Left colon (tissue), 2 donors: ENCODE measurements around the gene FCF1. TPM values are rescaled to one million over a fixed set of nuclear protein-coding genes. Genes with fewer than 3 reads are reported as not detected.

Source experiments
- ATAC-seq: fragments of 200-7000 bp; cut with Tn5 transposase; one replicate; pipeline ENCODE4 v1.9.1; 2020; ENCODE audit warnings: mild to moderate bottlenecking, moderate library complexity
- DNase-seq, 2 donors: peaks; one replicate each; pipeline ENCODE4 v3.0.0-alpha.2; 2020
- intact Hi-C, 2 donors: fragments of 100-400 bp; cut with DNase I in 1 of 2; cut with micrococcal nuclease in 1 of 2; formaldehyde crosslinking; loops; one replicate each; pipeline versions ENCODE4 v1.11.2 to v1.14.0; 2022; cut with DNase I, micrococcal nuclease
- total RNA-seq, 2 donors: library from RNA; stranded (reverse); fragmentation: NEBNext Ultra II Directional; extraction: Animal tissue kit (Norgen Biotek cat#: 25700); gene quantifications; one replicate each; pipeline ENCODE4 v1.2.1, GENCODE V29; 2021
- donor health status: DM: no; HTN: no; CAD: no.
- donor health status: DM: yes; HTN: yes; CAD: no.

Gene FCF1
- total RNA-seq, 2 donors from 2014 or later = 32.9 to 34.3 TPM

DNA sequence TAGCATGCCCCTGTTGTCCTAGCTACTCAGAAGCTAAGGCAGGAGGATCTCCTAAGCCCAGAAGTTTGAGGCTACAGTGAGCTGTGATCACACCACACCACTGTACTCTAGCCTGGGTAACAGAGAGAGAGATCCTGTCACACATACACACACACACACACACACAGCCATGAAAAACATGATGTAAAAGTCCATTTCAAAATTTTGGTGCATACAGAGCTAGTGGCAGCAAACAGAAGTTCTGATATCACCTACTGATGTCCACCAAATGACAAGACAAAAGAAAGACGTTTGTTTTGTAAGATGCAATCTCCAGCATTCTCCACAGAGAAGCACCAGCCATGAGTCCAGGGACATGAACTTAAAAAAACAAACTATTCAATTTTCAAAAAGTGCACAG is 15.9 kb upstream of the FCF1 start:
- ATAC-seq = no peak
- no peak for DNase-seq
- intact Hi-C loops = no loop called here

DNA sequence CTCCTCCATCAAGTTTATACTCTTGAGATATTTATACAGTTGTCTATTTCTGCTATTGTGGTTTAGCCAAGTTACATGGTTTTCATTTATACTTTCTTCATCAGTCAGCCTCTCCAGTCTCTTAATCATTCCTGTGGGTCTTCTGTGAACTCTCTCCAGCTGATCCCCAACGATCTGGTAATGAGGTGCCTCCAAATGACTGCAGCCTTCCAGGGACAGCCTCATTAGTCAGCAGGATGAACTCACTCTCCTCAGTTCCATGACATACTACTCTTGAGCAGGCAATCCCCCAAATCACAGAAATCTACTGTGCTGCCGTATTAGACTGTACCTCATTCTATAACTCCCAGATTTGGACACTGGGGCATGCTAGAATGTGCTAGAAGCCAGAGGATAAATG is 15.4 kb upstream of the FCF1 start:
- intact Hi-C loops = no loop called here
- DNase-seq (no peak), ATAC-seq (no peak)

DNA sequence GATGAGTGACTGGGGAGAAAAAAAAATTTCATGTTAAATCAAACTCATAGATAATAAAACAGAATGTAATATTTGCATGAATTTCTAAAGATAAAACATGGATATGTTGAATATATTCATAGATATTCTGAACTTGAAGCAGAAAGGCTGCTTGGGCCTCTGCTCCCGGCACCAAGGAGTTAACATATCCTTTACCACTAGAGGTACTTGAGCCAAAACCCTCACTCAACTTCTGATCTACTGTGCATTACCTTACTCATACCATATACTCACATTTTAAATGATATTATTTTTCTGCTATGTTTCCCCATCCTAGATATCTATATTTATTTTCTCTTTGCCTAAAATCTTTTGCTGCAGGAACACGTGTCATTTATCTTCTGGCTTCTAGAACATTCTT is 15.0 kb upstream of the FCF1 start:
- intact Hi-C loops = no loop called here
- DNase-seq = no peak
- no peak for ATAC-seq

DNA sequence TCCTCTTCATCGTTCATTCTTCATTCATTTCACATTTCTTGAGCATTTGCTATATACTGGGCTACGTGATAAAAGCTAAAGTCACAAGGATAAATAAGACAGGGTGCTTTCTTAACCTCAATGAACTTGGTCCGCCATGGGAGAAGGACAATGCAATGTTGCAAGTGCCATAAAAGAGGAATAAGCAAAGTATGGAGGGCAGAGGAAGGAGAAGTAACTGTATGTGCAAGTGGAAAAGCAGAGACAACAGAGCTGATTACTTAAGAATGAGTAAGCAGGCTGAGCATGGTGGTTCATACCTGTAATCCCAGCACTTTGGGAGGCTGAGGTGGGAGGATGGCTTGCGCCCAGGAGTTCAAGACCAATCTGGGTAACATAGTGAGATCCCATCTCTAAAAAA is 14.5 kb upstream of the FCF1 start:
- no peak for DNase-seq
- intact Hi-C loops = no loop called here
- no peak for ATAC-seq

DNA sequence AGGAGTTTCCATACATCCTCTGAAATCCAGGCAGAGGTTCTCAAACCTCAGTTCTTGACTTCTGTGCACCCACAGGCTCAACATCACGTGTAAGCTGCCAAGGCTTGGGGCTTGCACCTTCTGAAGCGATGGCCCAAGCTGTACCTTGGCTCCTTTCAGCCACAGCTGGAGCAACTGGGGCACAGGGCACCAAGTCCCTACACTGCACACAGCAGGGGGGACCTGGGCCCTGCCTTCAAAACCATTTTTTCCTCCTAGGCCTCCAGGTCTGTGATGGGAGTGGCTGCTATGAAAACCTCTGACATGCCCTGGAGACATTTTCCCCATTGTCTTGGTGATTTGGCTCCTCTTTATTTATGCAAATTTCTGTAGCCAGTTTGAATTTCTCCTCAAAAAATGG is 10.7 kb upstream of the FCF1 start:
- ATAC-seq = no peak
- intact Hi-C loops = no loop called here
- DNase-seq = no peak

DNA sequence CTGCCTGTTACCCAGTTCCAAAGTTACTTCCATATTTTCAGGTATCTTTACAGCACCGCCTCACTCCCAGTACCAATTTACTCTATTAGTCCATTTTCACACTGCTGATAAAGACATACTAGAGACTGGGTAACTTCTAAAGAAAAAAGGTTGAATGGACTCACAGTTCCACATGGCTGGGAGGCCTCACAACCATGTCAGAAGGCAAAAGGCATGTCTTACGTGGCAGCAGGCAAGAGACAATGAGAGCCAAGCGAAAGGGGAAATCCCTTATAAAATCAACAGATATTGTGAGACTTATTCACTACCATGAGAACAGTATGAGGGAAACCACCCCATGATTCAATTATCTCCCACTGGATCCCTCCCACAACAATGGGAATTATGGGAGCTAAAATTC is 9.9 kb upstream of the FCF1 start:
- intact Hi-C loops = no loop called here
- DNase-seq = no peak
- no peak for ATAC-seq

DNA sequence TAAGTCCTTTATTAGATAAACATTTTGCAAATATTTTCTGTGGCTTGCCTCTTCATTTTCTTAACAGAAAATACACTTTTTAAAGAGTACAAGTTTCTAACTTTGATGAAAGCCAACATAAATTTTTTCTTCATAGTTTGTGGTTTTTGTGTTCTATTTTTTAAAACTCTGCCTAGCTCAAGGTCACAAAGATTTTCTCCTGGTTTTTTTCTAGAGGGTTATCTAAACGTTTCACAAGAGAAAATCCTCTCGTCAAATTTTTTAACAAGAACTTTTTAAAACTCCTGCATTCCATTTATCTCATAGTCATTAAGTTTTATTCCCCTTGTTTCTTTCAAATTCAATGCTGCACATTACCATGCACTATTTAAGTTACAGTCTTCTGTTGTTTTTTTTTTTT is 8.3 kb upstream of the FCF1 start:
- DNase-seq (no peak), ATAC-seq (no peak)
- intact Hi-C loops = no loop called here

DNA sequence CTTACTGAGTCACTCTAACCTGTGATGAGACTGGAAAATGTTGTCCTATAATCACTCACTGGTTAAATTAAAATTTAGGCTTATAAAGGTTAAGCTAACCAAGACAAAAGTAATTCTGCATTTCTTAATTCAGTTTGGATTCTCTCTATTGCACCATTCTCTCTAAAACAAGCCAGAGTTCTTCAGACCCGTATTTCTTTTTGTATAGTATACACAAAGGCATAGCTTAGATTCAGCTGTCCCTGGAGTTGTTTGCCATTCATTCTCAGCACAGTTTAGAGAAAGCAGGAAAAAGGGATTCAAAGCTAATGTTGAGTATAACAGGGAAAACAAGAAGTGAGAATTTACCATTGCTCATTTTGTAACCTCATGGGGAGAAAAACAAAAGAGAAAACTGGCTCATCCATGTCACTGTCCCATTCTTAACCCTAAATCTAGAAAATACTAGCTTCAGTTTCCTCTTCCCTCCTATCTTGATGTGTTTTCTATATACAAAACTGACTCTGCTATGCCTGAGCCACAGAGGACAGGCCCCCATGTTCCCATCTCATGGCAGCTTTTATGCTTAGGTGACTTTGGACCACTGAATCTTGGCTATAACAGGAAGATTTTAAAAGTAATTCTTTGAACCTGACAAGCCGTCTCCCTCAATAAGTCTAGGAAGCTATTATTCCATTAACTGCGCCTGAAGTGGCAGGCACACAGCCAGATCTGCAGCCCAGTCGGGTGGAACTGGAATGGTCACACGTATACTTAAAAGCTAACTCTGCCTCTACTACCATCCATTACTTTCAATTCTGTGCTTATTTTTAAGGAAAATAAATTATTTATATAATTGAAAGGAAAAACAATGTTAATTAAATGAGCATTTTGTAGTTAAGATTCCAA is 7.1 kb upstream of the FCF1 start:
- intact Hi-C loops = no loop called here
- no peak for ATAC-seq

DNA sequence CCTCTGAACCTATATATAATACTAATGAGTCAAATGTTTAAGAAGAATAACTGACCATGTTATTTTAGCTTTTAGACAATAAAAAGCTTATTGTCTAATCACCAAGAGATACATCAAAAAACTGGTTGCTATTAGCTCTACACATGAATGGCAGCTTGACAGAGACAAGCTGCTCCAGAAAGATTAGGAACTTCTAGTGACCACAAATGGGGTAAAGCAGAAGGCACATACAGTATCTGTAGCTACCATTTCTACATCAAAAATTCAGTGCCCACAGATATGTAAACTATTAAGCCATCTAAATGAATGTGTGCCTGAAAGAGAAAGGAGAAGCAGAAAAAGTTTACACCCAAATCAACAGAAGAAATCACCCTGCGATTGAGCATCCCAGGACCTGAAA is 2.5 kb upstream of the FCF1 start:
- DNase-seq = no peak
- intact Hi-C loops = no loop called here
- ATAC-seq = no peak

More for the DNA sequence above, 7.1 kb upstream of the FCF1 start:
- DNase-seq = no peak

DNA sequence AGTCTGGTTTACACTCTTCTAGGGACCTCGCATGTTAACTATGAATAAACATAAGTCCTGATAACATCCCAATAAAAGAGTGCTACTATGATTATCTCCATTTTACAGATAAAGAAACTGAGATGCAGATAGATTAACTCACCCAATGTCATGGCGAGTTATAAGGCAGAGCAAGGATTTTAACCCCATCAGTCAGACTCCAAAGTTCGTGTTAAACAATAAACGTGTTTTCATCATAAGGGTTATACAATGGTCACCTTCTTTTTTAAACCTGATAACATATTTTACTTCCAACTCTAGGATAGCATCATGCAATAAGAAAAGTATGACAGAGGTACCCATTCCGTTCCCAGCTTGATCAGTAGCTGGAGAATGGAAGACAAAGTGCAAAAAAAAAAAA is 1.3 kb upstream of the FCF1 start:
- DNase-seq (no peak), ATAC-seq (no peak)
- intact Hi-C loops = no loop called here

DNA sequence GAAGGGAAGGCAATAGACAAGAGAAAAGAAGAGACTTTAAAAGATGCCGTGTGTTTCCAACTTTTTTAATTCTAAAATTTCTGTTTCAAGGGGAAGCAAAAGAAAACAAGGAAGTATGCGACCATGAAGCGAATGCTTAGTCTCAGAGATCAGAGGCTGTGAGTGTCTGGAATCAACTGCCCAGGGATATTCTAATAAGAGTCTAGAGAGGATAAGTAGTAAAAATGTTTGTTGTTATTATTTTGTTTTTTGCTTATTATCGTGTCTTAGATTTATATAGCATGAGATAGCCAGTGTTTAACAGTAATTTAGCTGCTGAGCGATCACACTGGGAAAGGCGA is 421 bp downstream of the FCF1 start:
- intact Hi-C loops = no loop called here
- ATAC-seq = peak; percentile 15
- DNase-seq = no peak

DNA sequence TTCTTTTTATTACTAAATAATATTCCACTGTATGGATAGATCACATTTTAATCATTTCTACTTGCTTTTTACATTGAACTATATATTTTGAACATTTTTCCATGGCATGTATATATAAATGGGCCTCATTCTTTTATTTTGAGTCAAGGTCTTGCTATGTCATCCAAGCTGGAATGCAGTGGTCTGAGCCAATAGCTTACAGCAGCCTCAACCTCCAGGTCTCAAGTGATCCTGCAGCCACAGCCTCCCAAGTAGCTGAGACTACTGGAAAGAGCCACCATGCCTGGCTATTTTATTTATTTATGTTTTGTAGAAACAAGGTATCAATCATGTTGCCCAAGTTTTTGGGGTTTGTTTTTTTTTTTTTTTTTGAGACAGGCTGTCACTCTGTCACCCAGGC is 7.6 kb downstream of the FCF1 start:
- DNase-seq (no peak), ATAC-seq (no peak)
- intact Hi-C loops = no loop called here

DNA sequence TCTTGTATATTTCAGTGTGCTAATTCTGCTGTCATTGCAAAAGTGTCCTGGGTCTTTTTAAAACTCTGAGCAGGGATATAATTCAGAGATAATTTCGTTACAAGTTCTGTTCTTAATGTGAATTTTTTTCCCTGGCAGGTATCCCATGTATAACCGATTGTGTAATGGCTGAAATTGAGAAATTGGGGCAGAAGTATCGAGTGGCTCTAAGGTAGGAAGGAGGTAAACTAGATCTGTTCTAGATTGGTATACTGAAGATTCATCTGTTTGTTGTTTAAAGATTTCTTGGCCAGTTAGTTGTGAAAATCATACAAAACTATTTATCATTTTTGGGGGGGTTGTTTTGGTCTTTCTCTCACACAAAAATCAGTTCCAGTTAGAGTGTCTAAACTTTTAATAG is 10.2 kb downstream of the FCF1 start:
- ATAC-seq (no peak), DNase-seq (no peak)
- intact Hi-C loops = no loop called here

DNA sequence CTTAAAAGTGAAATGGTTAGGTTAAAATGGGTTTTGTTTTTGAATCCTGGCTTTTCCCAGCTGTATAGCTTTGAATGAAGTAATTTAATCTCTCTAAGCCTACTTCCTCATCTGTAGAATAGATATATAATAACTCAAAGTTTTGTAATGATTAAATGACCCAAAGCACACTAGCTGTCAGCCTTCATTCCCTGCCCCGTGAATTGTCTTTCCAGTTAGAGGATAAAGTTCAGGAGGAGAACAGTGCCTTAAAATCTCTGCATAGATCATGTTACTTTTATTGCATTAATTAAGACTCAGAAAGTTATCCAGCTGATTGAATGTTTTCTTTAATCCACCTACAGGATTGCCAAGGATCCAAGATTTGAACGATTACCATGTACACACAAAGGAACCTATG is 19.4 kb downstream of the FCF1 start:
- DNase-seq = no peak
- intact Hi-C loops = no loop called here

DNA sequence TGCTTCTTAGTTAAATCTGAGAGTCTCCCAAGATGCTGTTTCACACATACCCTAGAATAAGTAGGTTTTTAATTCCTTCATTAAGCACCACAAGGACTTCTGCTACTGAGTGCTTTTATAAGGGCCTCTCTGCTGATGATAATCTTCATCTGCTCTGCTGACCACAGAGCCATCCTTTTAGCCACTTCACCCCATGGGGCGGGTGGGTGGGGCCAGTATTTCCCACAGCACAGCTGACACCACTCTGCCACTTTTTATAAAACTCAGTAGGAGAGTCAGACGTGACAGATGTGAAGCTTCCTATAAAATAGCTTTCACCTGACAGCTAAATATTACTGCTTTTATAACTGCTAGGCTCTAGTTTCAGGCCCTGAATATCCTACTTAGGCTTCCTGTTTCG is 20.3 kb downstream of the FCF1 start:
- DNase-seq (no peak), ATAC-seq (no peak)
- intact Hi-C loops = no loop called here

More for the DNA sequence above, 19.4 kb downstream of the FCF1 start:
- ATAC-seq = peak; percentile 96

DNA sequence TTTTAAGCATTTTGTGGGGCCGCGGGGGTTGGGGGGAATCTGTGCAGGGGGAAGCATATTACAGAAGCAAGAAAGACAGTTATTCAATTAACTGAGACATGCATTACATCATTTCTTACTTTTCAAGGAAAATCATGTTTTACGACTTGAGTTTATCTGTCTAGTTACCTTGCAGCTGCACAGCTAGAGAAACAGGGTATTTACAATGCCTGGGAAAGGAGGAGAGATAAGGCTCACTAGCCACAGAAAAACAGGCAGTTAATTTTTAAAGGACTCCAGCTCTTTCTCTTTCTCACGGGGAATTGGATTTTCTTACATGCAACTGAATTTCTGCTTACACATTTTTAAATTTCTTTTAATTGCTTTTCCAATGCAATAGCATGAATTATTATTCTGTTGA is 22.2 kb downstream of the FCF1 start:
- intact Hi-C loops = no loop called here
- DNase-seq (no peak), ATAC-seq (no peak)

DNA sequence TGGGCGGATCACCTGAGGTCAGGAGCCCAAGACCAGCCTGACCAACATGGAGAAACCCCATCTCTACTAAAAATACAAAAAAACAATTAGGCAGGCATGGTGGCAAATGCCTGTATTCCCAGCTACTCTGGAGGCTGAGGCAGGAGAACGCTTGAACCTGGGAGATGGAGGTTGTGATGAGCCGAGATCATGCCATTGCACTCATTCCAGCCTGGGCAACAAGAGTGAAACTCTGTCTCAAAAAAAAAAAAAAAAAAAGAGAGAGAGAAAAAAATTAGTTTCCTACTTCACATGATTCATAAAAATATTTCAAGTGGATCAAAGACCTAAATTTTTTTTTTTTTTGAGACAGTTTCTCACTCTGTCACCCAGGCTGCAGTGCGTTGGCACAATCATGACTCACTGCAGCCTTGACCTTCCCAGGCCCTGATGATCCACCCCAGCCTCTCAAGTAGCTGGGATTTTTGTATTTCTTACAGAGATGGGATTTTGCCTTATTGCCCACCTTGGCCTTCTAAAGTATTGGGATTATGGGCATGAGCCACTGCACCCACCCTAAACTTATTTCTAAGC is 24.9 kb downstream of the FCF1 start:
- DNase-seq (no peak), ATAC-seq (no peak)
- intact Hi-C loops = no loop called here

DNA sequence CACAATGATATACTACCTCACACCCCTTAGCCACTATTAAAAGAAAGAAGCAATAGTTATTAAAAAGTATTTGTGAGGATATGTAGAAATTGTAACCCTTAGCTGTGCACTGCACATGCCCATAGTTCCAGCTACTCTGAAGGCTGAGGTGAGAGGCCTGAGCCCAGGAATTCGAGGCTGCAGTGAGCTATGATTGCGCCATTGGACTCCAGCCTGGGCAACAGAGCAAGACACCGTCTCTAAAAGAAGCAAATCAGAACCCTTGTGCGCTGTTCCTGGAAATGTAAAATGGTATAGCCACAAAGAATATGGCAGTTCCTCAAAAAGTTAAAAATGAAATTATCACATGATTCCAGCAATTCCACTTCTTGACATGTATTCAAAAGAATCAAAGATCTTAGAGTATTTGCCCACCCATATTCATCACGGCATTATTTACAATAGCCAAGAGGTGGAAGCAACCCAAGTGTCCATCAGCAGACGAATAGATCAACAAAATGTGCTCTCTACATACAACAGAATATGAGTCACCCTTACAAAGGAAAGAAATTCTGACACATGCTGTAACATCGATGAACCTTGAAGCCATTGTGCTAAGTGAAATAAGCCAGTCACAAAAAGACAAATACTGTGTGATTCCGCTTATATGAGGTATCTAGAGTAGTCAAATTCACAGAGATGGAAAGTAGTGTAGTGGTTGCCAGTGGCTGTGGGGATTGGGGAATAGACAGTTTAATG is 26.5 kb downstream of the FCF1 start:
- ATAC-seq = no peak

DNA sequence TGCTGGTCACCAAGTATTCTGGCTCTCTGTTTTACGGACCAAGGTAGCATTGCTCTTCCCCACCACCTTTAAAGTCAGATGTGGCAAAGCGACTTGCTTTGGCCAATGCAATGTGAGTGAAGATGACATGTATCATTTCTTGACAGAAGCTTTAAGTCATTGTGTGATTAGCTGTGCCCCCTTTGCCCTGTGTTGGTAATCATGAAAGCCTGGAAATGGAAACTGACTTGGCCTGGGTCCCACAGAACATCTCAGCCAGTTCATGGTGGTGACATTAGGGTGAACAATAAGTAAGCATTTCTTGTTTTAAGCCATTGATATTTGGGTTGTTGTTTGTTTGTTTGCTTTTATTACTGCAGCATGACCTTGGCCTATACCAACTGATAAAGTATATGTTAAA is 34.3 kb downstream of the FCF1 start:
- intact Hi-C loops = no loop called here
- DNase-seq = no peak
- no peak for ATAC-seq

More for the DNA sequence above, 26.5 kb downstream of the FCF1 start:
- intact Hi-C loops = no loop called here
- no peak for DNase-seq

DNA sequence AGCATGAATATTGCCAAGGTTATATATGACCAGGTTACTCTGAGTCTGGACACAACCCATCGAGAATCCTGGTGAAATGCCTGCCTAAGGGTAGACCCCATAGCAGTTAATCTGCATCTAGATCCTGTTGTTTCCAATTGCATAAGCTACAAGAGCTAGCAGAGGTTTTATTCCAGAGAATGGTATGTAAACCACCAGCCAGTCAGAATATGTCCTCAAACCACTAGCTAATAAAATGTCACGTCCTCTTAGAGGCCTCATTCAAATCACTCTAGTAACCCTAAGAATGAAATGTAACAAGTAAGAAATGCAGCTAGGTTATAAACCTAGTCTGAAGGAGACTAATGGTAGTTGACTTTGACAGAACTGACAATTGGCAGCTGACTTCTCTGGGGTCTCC is 41.2 kb downstream of the FCF1 start:
- DNase-seq (no peak), ATAC-seq (no peak)
- intact Hi-C loops = no loop called here
